ENCODE measurements around the gene KAZALD1. TPM values are rescaled to one million over a fixed set of nuclear protein-coding genes. Genes with fewer than 3 reads are reported as not detected.

KAZALD1 gene
- total RNA-seq, 1 donor from 2014 or later: 2.0 TPM

- Histone ChIP-seq H3K27me3 (ENCODE audit: control insufficient read depth, insufficient read depth, low read length) (peaks cover 34% of the 10 kb centered on the region), H3K36me3 (ENCODE audit: control insufficient read depth, insufficient read depth, low read length) (no peaks in the 10 kb centered on the region), H3K4me3 (ENCODE audit: low read depth, low read length) (no peak overlapping the region)
- DNase-seq (ENCODE audit: low read depth): no peak
- no peak for TF ChIP-seq CTCF (IDR thresholded peaks at IDR 0.05; ENCODE audit: insufficient read depth, low read length, poor library complexity, severe bottlenecking)
Observed at GRCh38 chr10:101110856-101111523, 49.2 kb downstream of the KAZALD1 start.

GRCh38 chr10:101111547-101111946 is 49.8 kb downstream of the KAZALD1 start:
- Histone ChIP-seq H3K27me3 (ENCODE audit: control insufficient read depth, insufficient read depth, low read length) (peaks cover 33% of the 10 kb centered on the region), H3K4me3 (ENCODE audit: low read depth, low read length) (no peak overlapping the region), H3K36me3 (ENCODE audit: control insufficient read depth, insufficient read depth, low read length) (no peaks in the 10 kb centered on the region)
- DNase-seq (ENCODE audit: low read depth): no peak
- TF ChIP-seq CTCF (IDR thresholded peaks at IDR 0.05; ENCODE audit: insufficient read depth, low read length, poor library complexity, severe bottlenecking): no peak

- Histone ChIP-seq H3K36me3 (ENCODE audit: control insufficient read depth, insufficient read depth, low read length) (no peaks in the 10 kb centered on the region), H3K4me3 (ENCODE audit: low read depth, low read length) (no peak overlapping the region), H3K27me3 (ENCODE audit: control insufficient read depth, insufficient read depth, low read length) (peaks cover 30% of the 10 kb centered on the region)
- no peak for TF ChIP-seq CTCF (IDR thresholded peaks at IDR 0.05; ENCODE audit: insufficient read depth, low read length, poor library complexity, severe bottlenecking)
- DNase-seq (ENCODE audit: low read depth): no peak
Observed at GRCh38 chr10:101112799-101113594, 51.2 kb downstream of the KAZALD1 start.

- Histone ChIP-seq H3K27me3 (ENCODE audit: control insufficient read depth, insufficient read depth, low read length) (peaks cover 24% of the 10 kb centered on the region), H3K4me3 (ENCODE audit: low read depth, low read length) (no peak overlapping the region), H3K36me3 (ENCODE audit: control insufficient read depth, insufficient read depth, low read length) (no peaks in the 10 kb centered on the region)
- TF ChIP-seq CTCF (IDR thresholded peaks at IDR 0.05; ENCODE audit: insufficient read depth, low read length, poor library complexity, severe bottlenecking): no peak
- no peak for DNase-seq (ENCODE audit: low read depth)
Observed at GRCh38 chr10:101113890-101114403, 52.2 kb downstream of the KAZALD1 start.

- H3K4me3 ChIP-seq (ENCODE audit: low read depth, low read length): no peak overlapping the region
- H3K36me3 ChIP-seq (ENCODE audit: control insufficient read depth, insufficient read depth, low read length): no peaks in the 10 kb centered on the region
- peaks cover 27% of the 10 kb centered on the region for H3K27me3 ChIP-seq (ENCODE audit: control insufficient read depth, insufficient read depth, low read length)
- DNase-seq (ENCODE audit: low read depth): no peak
- TF ChIP-seq CTCF (IDR thresholded peaks at IDR 0.05; ENCODE audit: insufficient read depth, low read length, poor library complexity, severe bottlenecking): no peak
Observed at GRCh38 chr10:101114646-101115045, 52.9 kb downstream of the KAZALD1 start.

Other genes starting within 250 kb of the KAZALD1 start
- gene SLF2, start 149.0 kb upstream of the KAZALD1 start, total RNA-seq: 19.7 and 22.2 TPM in 2 replicates
- 4.7 and 7.2 TPM in 2 replicates for gene SEMA4G, start 92.5 kb upstream of the KAZALD1 start, total RNA-seq
- 84.1 and 92.3 TPM in 2 replicates for gene MRPL43, start 74.5 kb upstream of the KAZALD1 start, total RNA-seq
- 14.0 and 14.1 TPM in 2 replicates for gene TWNK, start 74.4 kb upstream of the KAZALD1 start, total RNA-seq
- gene LZTS2, start 62.2 kb upstream of the KAZALD1 start, total RNA-seq: 118 and 125 TPM in 2 replicates
- 1.2 and 3.5 TPM in 2 replicates for gene PDZD7, start 30.9 kb upstream of the KAZALD1 start, total RNA-seq
- gene SFXN3, start 30.8 kb upstream of the KAZALD1 start, total RNA-seq: 59.4 and 77.4 TPM in 2 replicates
- not detected in 2 replicates for gene TLX1, start 69.3 kb downstream of the KAZALD1 start, total RNA-seq
- gene LBX1, start 167.5 kb downstream of the KAZALD1 start, total RNA-seq: not detected in 2 replicates